Upper lobe of left lung (tissue), 6 donors: ENCODE measurements around the gene OR51B5. TPM values are rescaled to one million over a fixed set of nuclear protein-coding genes. Genes with fewer than 3 reads are reported as not detected.

Experiments used
- ATAC-seq, 2 donors: fragments of 200-7000 bp; cut with Tn5 transposase; one replicate each; pipeline ENCODE4 v1.9.1; 2022; ENCODE audit warnings: mild to moderate bottlenecking in 2 of 2, moderate library complexity in 2 of 2; ENCODE audit not compliant: low FRiP score in 2 of 2
- DNase-seq, 2 donors: peaks; one replicate each; pipeline ENCODE4 v3.0.0-alpha.2; 2019 to 2020
- H3K27ac ChIP-seq, 4 donors: fragments of 200-600 bp; sonication (generic); one replicate each; pipeline ENCODE4 v1.5.1; 2016 to 2019
- H3K27me3 ChIP-seq, 4 donors: fragments of 200-600 bp; sonication (generic); one replicate each; pipeline ENCODE4 v1.5.1; 2017 to 2019
- H3K36me3 ChIP-seq, 4 donors: fragments of 200-600 bp; sonication (generic); one replicate each; pipeline ENCODE4 v1.5.1; 2016 to 2019
- H3K4me1 ChIP-seq, 4 donors: fragments of 200-600 bp; sonication (generic); one replicate each; pipeline ENCODE4 v1.5.1; 2018 to 2019
- H3K4me3 ChIP-seq, 4 donors: fragments of 200-600 bp; sonication (generic); one replicate each; pipeline ENCODE4 v1.5.1; 2017 to 2019; ENCODE audit warnings: mild to moderate bottlenecking in 2 of 4, moderate library complexity in 1 of 4
- H3K9me3 ChIP-seq, 4 donors: fragments of 200-600 bp; sonication (generic); one replicate each; pipeline ENCODE4 v1.5.1; 2018 to 2019
- EP300 ChIP-seq, 4 donors: sonication (generic); formaldehyde crosslinking; IDR thresholded peaks; one replicate each; pipeline ENCODE4 v1.5.1; 2017; ENCODE audit warnings: antibody characterized with exemption in 4 of 4, control low read depth in 2 of 4
- POLR2A ChIP-seq, 4 donors: fragments of 450-650 bp; IDR thresholded peaks; one replicate each; pipeline ENCODE4 v1.5.1; 2016 to 2017; ENCODE audit warnings: antibody characterized with exemption in 4 of 4, mild to moderate bottlenecking in 2 of 4
- POLR2AphosphoS5 ChIP-seq, 2 donors: sonication (generic); formaldehyde crosslinking; IDR thresholded peaks; one replicate each; pipeline ENCODE4 v1.5.1; 2017; ENCODE audit warnings: antibody characterized with exemption in 2 of 2
- WGBS, 2 donors: methylation state at CpG; one replicate each; pipeline ENCODE4 v1.1.5; 2017 to 2018; 5-methylcytosine and 5-hydroxymethylcytosine counted together
- total RNA-seq, 6 donors: library from RNA; depleted of rRNA in 4 of 6; stranded (reverse); fragments of >200 nt in 4 of 6; gene quantifications; one replicate each; pipeline versions ENCODE4 v1.1.0 to v1.2.1, GENCODE V29; 2016 to 2021
- TF ChIP-seq, protein P1 (sequence below), 6 experiments: fragments of 450-650 bp in 4 of 6; fragments of 200-600 bp in 2 of 6; sonication (generic) in 2 of 6; IDR thresholded peaks; one replicate each; pipeline ENCODE4 v1.5.1; 2016 to 2019; ENCODE audit warnings: antibody characterized with exemption in 6 of 6
- donor health status: DM: no; HTN: no; CAD: no; lungs with moderate emphysema.
- donor health status: DM: no; HTN: yes; CAD: no; lungs with severe emphysema.

Gene OR51B5
- total RNA-seq, 6 donors from 2014 or later = 0.26 to 2.0 (median 0.30) TPM; not detected in 3

DNA sequence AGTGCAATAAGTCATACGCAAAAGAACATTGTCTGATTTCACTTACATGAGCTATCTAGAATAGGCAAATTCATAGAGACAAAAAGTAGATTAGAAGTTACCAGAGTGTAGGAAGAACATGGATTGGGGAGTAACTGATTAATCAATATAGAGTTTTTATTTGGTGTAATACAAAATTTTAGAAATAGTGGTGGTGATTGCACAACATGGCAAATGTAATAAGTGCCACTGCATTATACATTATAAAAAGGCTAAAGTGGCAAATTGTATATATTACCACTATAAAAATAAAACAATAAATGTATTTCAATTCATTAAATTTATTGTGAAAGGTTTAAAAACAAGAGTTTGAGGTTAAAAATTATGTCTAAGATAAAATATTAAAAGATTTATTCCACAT is 32.9 kb downstream of the OR51B5 start:
- TF ChIP-seq POLR2AphosphoS5 (IDR thresholded peaks at IDR 0.05) = no peak
- no peak for TF ChIP-seq EP300 (IDR thresholded peaks at IDR 0.05)
- no peak for TF ChIP-seq POLR2A (IDR thresholded peaks at IDR 0.05)
- TF ChIP-seq, protein P1, sequence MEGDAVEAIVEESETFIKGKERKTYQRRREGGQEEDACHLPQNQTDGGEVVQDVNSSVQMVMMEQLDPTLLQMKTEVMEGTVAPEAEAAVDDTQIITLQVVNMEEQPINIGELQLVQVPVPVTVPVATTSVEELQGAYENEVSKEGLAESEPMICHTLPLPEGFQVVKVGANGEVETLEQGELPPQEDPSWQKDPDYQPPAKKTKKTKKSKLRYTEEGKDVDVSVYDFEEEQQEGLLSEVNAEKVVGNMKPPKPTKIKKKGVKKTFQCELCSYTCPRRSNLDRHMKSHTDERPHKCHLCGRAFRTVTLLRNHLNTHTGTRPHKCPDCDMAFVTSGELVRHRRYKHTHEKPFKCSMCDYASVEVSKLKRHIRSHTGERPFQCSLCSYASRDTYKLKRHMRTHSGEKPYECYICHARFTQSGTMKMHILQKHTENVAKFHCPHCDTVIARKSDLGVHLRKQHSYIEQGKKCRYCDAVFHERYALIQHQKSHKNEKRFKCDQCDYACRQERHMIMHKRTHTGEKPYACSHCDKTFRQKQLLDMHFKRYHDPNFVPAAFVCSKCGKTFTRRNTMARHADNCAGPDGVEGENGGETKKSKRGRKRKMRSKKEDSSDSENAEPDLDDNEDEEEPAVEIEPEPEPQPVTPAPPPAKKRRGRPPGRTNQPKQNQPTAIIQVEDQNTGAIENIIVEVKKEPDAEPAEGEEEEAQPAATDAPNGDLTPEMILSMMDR (IDR thresholded peaks at IDR 0.05) = no peak
- H3K36me3 ChIP-seq = no peaks in the 10 kb centered on the region
- no peaks in the 10 kb centered on the region for H3K4me1 ChIP-seq
- no peaks in the 10 kb centered on the region for H3K27me3 ChIP-seq
- no peak for ATAC-seq
- WGBS, 2 donors = 93 to 95% methylated on average over 1 of the region's 1 CpG
- no peaks in the 10 kb centered on the region for H3K9me3 ChIP-seq
- H3K4me3 ChIP-seq = no peak overlapping the region
- no peak for DNase-seq
- H3K27ac ChIP-seq = no peak overlapping the region

DNA sequence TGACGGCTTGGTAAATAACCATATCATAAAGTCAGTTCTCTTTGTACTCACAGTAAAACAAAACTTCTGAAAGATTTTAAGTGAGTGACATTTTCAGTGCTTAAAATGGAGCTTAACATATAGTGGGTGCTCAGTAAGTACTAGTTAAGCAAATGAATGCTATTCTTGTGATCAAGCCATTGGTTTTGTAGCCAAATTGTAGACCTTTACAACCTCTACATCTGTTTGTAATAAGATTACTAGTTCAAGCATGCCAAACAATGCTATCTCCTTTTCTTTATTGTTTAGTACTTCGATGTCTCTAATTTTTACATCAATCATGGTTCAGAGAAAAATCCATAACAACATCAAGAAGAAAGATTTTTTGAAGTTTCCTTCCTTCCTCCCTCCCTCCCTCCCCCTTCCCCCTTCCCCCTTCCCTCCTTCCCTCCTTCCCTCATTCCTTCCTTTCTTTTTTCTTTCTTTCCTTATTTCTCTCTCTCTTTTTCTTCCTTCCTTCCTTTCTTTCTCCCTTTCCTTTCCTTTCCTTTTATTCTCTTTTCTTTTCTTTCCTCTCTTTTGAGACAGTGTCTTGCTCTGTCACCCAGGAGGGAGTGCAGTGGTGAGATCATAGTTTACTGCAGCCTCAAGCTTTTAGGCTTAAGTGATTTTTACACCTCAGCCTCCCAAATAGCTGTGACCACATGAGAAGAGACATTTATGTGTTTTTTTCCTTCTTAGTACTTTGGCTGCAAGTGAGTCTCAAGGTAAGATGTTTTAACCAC is 35.9 kb downstream of the OR51B5 start:
- no peaks in the 10 kb centered on the region for H3K36me3 ChIP-seq
- no peaks in the 10 kb centered on the region for H3K9me3 ChIP-seq
- ATAC-seq (no peak), DNase-seq (no peak)
- WGBS, 2 donors = 73 to 81% methylated on average over 2 of the region's 2 CpGs
- no peaks in the 10 kb centered on the region for H3K4me1 ChIP-seq
- H3K27ac ChIP-seq = no peak overlapping the region
- no peaks in the 10 kb centered on the region for H3K27me3 ChIP-seq
- no peak overlapping the region for H3K4me3 ChIP-seq
- TF ChIP-seq POLR2A (IDR thresholded peaks at IDR 0.05) (no peak), POLR2AphosphoS5 (IDR thresholded peaks at IDR 0.05) (no peak), EP300 (IDR thresholded peaks at IDR 0.05) (no peak)
- TF ChIP-seq, protein P1 (IDR thresholded peaks at IDR 0.05) = no peak

DNA sequence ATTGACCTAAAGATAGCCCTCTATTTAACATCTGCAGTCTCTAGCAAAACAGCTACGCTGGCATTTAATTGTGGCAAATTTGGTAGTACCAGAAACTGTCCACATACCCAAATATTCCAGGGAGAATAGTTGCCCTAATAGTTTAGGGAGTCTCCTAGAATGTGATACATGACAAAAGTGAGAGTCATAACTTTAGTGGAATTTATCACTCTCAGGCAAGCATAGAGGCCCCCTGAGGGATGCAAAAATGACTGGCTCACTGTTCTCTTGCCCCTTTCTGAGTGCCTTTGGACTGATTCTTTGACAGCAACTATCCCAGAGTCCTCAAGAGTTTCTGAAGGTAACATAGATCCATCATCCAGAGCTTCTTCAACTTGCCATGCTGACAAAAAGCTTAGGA is 39.3 kb downstream of the OR51B5 start:
- Histone ChIP-seq H3K27ac (no peak overlapping the region), H3K4me1 (no peaks in the 10 kb centered on the region), H3K36me3 (no peaks in the 10 kb centered on the region), H3K9me3 (no peaks in the 10 kb centered on the region), H3K4me3 (no peak overlapping the region), H3K27me3 (no peaks in the 10 kb centered on the region)
- ATAC-seq (no peak), DNase-seq (no peak)
- 84 to 95% methylated on average over 1 of the region's 1 CpG for WGBS, 2 donors
- TF ChIP-seq EP300 (IDR thresholded peaks at IDR 0.05) (no peak), POLR2A (IDR thresholded peaks at IDR 0.05) (no peak), POLR2AphosphoS5 (IDR thresholded peaks at IDR 0.05) (no peak)
- TF ChIP-seq, protein P1 (IDR thresholded peaks at IDR 0.05) = no peak

DNA sequence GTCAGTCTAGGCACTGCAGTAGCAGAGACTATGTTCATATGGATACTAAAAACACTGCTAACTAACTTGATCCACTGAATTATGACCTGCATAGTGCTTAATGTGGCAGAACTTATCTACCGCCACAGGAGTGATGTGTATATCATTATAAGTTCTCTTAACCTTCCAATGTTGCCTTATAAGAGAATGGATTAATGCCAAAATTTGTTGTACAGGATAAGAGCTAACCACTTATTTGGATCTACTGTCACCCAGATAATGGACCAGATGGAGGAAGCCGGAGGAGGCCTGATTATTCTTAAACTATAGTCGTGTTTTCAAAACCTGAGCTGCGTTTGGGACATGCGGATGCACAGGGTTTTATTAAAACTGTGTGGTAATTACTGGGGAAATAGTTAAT is 39.7 kb downstream of the OR51B5 start:
- H3K27me3 ChIP-seq = no peaks in the 10 kb centered on the region
- no peaks in the 10 kb centered on the region for H3K9me3 ChIP-seq
- TF ChIP-seq, protein P1 (IDR thresholded peaks at IDR 0.05) = no peak
- TF ChIP-seq POLR2A (IDR thresholded peaks at IDR 0.05) (no peak), EP300 (IDR thresholded peaks at IDR 0.05) (no peak), POLR2AphosphoS5 (IDR thresholded peaks at IDR 0.05) (no peak)
- H3K27ac ChIP-seq = no peak overlapping the region
- 73 to 76% methylated on average over 5 of the region's 5 CpGs for WGBS, 2 donors
- no peak overlapping the region for H3K4me3 ChIP-seq
- no peaks in the 10 kb centered on the region for H3K36me3 ChIP-seq
- DNase-seq (no peak), ATAC-seq (no peak)
- H3K4me1 ChIP-seq = no peaks in the 10 kb centered on the region

DNA sequence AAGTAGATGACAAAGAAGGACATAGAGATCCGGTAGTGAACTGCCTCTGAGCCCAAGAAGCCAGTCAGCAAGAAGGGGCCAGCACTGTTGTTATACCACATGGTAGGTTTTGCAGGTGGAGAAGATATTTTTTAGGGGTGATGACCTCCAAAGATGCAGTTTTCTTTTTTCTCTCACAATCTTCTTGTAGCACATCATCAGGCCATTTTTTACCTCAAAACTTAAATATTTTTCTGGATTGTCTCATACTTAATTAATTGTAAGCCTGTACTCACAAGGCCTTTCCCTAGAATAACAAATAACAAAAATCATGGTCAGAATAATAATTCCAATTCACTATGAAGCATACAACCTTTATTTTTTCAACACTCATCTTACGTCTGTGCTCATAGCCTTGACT is 41.5 kb downstream of the OR51B5 start, which contains the start of gene OR51B4:
OR51B4 (minus strand) TSS at position 101 of the 400 bp plus-strand sequence; CDS start at position 101, 0 bp downstream.
- WGBS, 2 donors = 92 to 95% methylated on average over 2 of the region's 2 CpGs
- Histone ChIP-seq H3K27ac (no peak within 1 kb of the TSS), H3K36me3 (no peaks in the 10 kb centered on the region), H3K9me3 (no peaks in the 10 kb centered on the region), H3K27me3 (no peaks in the 10 kb centered on the region), H3K4me1 (no peaks in the 10 kb centered on the region), H3K4me3 (no peak within 1 kb of the TSS)
- DNase-seq = no peak
- no peak for ATAC-seq
- no peak for TF ChIP-seq POLR2A (IDR thresholded peaks at IDR 0.05)
- TF ChIP-seq POLR2AphosphoS5 (IDR thresholded peaks at IDR 0.05) = no peak
- TF ChIP-seq, protein P1 (IDR thresholded peaks at IDR 0.05) = no peak
- TF ChIP-seq EP300 (IDR thresholded peaks at IDR 0.05) = no peak
